ENCODE results near the gene PITPNM3. TPM values are rescaled to one million over a fixed set of nuclear protein-coding genes. Genes with fewer than 3 reads are reported as not detected.
"Not testable (repeated sequence)": the region's sequence is repeated elsewhere in the genome, so short reads cannot be mapped to it uniquely, and the experiment has no call there.

The PITPNM3 gene
- total RNA-seq, 6 experiments from 2014 or later = 0.94 to 1.1 (median 1.0) TPM

DNA sequence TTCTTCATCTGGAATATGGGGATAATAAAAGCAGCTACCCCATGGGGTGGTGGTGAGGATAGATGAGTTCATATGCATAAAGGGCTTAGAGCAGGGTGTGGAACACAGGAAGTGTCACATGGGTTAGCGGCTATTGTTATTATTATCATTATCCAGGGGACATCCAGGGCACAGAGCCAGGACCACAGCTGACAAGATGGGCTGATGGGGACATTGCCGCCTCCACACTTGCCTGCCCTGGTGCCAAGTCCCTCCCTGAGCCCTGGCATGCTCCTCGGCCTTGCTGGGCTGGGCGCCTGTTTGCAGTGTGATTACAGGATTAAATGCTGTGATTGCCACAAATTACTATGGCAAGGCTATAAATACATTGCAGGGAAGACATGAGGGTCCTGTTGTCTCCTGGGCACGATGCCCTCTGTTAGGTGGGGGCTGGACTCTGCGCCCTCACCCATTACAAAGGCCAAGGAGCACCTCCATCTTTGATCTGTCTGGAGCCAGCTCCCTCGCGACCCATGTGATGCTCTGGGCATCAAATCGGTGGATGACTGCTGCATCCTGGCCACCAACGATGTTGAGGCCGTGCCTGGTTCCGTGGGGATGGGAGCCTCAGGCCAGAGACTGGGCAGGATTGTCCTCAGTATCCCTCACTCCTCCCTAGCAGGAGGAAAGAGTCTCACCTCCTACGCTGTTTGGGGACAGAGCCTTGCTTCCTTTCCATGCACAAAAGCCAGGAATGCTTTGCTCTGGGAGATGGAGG, 68.9 kb downstream of the PITPNM3 start:
- H3K9me3 Mint-ChIP-seq = no peaks in the 10 kb centered on the region
- H3K4me1 Mint-ChIP-seq (ENCODE audit: low read depth) = peaks cover 11% of the 10 kb centered on the region
- no peak overlapping the region for H3K4me3 Mint-ChIP-seq
- DNase-seq = no peak
- TF ChIP-seq, protein P1, sequence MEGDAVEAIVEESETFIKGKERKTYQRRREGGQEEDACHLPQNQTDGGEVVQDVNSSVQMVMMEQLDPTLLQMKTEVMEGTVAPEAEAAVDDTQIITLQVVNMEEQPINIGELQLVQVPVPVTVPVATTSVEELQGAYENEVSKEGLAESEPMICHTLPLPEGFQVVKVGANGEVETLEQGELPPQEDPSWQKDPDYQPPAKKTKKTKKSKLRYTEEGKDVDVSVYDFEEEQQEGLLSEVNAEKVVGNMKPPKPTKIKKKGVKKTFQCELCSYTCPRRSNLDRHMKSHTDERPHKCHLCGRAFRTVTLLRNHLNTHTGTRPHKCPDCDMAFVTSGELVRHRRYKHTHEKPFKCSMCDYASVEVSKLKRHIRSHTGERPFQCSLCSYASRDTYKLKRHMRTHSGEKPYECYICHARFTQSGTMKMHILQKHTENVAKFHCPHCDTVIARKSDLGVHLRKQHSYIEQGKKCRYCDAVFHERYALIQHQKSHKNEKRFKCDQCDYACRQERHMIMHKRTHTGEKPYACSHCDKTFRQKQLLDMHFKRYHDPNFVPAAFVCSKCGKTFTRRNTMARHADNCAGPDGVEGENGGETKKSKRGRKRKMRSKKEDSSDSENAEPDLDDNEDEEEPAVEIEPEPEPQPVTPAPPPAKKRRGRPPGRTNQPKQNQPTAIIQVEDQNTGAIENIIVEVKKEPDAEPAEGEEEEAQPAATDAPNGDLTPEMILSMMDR (IDR thresholded peaks at IDR 0.05) = no peak
- peaks cover 23% of the 10 kb centered on the region for H3K27me3 Mint-ChIP-seq (ENCODE audit: insufficient read depth)
- H3K27ac Mint-ChIP-seq = no peak overlapping the region
- no peaks in the 10 kb centered on the region for H3K36me3 Mint-ChIP-seq (ENCODE audit: low read depth)

DNA sequence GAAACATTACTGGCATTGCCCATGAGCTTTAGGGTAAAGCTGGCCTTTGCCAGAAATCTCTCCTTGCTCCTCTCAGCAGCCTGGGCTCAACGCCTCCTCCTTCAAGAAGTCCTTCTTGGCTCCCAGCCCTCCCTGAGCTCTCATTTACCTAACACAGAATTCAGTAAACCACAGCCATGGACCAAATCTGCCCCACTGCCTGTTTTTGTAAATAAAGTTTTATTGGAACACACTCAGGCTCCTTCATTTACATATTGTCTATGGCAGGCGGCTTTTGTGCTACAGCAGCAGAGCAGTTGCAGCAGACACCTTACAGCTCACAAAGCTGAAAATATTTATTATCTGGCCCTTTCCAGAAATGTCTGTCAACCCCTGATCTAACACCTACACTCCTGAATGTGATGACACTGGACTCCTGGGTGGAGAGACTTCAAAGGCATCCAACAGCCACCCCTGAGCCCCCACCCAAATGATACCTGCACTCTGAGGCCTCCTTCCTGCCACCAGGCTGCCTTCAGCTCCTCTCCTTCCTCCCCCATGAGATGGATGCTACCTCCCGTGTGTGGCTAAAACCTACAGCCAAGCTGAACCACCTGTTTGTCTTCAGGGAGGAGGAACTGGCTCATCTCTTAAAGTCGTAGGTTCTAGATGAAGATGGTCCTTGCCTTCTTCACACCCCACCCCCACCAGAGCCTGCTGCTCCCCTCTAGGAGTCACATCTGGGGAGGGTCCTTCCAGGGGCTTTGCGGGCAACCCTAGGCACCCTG, 70.5 kb downstream of the PITPNM3 start:
- Mint-ChIP-seq H3K36me3 (ENCODE audit: low read depth) (no peaks in the 10 kb centered on the region), H3K27me3 (ENCODE audit: insufficient read depth) (peaks cover 38% of the 10 kb centered on the region), H3K27ac (no peak overlapping the region), H3K4me3 (no peak overlapping the region), H3K9me3 (no peaks in the 10 kb centered on the region), H3K4me1 (ENCODE audit: low read depth) (peaks cover 11% of the 10 kb centered on the region)
- DNase-seq = no peak
- TF ChIP-seq, protein P1 (IDR thresholded peaks at IDR 0.05) = no peak

DNA sequence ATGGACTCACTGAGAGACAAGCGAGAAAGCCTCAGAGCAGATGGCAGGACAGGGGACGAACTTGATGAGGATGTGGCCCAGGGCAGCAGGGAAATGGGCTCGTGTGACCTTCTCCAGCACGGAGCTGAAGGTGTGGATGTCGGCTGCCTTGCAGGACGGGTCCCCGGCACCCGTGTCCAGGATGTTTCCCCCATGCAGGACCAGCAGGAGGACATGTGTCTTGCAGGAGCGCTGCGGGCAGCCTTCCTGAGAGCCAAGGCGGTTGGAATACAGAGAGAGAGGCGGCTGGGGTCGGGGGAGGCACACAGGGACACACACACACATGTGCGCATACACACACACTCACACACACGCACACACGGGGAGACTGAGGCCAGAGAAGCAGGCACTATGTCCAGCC, 72.8 kb downstream of the PITPNM3 start:
- H3K9me3 Mint-ChIP-seq = no peaks in the 10 kb centered on the region
- no peak overlapping the region for H3K27ac Mint-ChIP-seq
- H3K27me3 Mint-ChIP-seq (ENCODE audit: insufficient read depth) = peaks cover 43% of the 10 kb centered on the region
- no peak for DNase-seq
- H3K4me3 Mint-ChIP-seq = no peak overlapping the region
- TF ChIP-seq, protein P1 (IDR thresholded peaks at IDR 0.05) = no peak
- peaks cover 9% of the 10 kb centered on the region for H3K4me1 Mint-ChIP-seq (ENCODE audit: low read depth)
- no peaks in the 10 kb centered on the region for H3K36me3 Mint-ChIP-seq (ENCODE audit: low read depth)

DNA sequence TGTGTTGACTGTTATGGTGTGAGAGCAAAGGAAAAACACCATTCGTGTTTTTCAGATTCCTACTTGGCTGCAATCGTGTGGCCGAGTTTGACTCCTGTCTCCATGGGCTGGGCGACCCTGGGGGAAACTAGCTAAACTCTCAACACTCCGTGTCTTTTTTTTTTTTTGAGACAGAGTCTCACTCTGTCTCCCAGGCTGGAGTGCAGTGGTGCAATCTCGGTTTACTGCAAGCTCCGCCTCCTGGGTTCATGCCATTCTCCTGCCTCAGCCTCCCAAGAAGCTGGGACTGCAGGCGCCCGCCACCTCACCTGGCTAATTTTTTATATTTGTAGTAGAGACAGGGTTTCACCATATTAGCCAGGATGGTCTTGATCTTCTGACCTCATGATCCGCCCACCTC, 73.6 kb downstream of the PITPNM3 start:
- not testable (repeated sequence) for H3K9me3 Mint-ChIP-seq; H3K36me3 Mint-ChIP-seq (ENCODE audit: low read depth); H3K4me1 Mint-ChIP-seq (ENCODE audit: low read depth); DNase-seq; H3K4me3 Mint-ChIP-seq; H3K27ac Mint-ChIP-seq
- H3K27me3 Mint-ChIP-seq (ENCODE audit: insufficient read depth) = peaks cover 43% of the 10 kb centered on the region

DNA sequence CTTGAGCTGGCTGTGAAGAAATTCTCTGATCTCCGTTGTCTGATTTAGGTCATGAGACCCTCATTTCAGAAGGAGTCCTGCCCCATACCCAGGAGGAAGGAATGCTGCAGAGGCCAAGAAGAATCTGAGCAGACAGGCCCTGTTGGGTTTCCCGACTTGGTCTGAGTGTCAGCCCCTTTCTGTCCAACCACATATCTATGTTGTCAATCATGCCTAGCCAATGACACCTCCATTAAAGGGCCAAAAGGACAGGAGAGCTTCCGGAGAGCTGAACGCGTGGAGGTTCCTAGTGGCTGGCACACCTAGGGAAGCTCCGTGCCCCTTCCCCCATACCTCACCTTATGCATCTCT, 74.3 kb downstream of the PITPNM3 start:
- Mint-ChIP-seq H3K9me3 (no peaks in the 10 kb centered on the region), H3K27ac (no peak overlapping the region), H3K27me3 (ENCODE audit: insufficient read depth) (peaks cover 44% of the 10 kb centered on the region), H3K4me3 (no peak overlapping the region), H3K4me1 (ENCODE audit: low read depth) (no peaks in the 10 kb centered on the region), H3K36me3 (ENCODE audit: low read depth) (no peaks in the 10 kb centered on the region)
- TF ChIP-seq, protein P1 (IDR thresholded peaks at IDR 0.05) = no peak
- no peak for DNase-seq

DNA sequence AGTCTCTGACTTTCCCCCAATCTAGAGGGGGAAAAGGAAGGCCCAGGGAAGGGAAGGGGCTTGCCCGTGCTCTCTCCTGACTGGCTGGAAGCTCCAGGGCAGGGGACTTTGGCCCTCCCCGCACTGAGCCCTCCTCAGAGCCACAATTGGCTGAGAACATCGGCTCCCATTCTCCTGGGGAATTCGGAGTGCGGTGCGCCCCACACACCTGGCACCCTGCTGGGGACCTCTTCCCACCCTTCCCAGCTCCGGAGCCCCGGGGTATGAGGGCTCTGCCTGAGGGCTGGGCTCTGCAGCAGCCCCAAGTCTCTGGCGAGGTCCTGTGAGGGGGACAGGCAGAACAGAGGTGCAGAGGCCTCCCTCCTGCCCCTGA, 76.1 kb downstream of the PITPNM3 start:
- peaks cover 12% of the 10 kb centered on the region for H3K4me1 Mint-ChIP-seq (ENCODE audit: low read depth)
- H3K4me3 Mint-ChIP-seq = no peak overlapping the region
- H3K27me3 Mint-ChIP-seq (ENCODE audit: insufficient read depth) = peaks cover 41% of the 10 kb centered on the region
- H3K9me3 Mint-ChIP-seq = no peaks in the 10 kb centered on the region
- H3K36me3 Mint-ChIP-seq (ENCODE audit: low read depth) = no peaks in the 10 kb centered on the region
- no peak overlapping the region for H3K27ac Mint-ChIP-seq
- TF ChIP-seq, protein P1 (IDR thresholded peaks at IDR 0.05) = no peak
- DNase-seq = no peak

Data from HFFc6 (cell line).